K562 (cell line): ENCODE results near the gene SEC14L2. TPM values are rescaled to one million over a fixed set of nuclear protein-coding genes. Genes with fewer than 3 reads are reported as not detected.

Experiments
- ARID3A ChIP-seq: IDR thresholded peaks from 2 replicates; pipeline ENCODE4 v1.6.1; 2012; ENCODE audit warnings: low read depth, low read length, improper control_type of control experiment, borderline replicate concordance
- BDP1 ChIP-seq: IDR thresholded peaks from 3 replicates; pipeline ENCODE4 v1.6.1; 2011; ENCODE audit not compliant: insufficient read length, insufficient read depth
- BMI1 ChIP-seq: fragments of 150-350 bp; IDR thresholded peaks from 2 replicates; pipeline ENCODE4 v1.6.1; 2014; ENCODE audit warnings: low read length
- BRF1 ChIP-seq: IDR thresholded peaks from 3 replicates; pipeline ENCODE4 v1.6.1; 2011; ENCODE audit warnings: borderline replicate concordance, mild to moderate bottlenecking; ENCODE audit not compliant: insufficient read length; ENCODE audit errors: extremely low read depth
- CBX3 ChIP-seq, 2 experiments: IDR thresholded peaks; 1 replicate in 1 of 2; 2 replicates in 1 of 2; pipeline ENCODE4 v1.6.1; 2012; ENCODE audit warnings: inconsistent platforms in 2 of 2, low read length in 2 of 2, borderline replicate concordance in 1 of 2, control low read depth in 1 of 2
- CSDE1 ChIP-seq, 2 experiments: fragments of 450-650 bp; IDR thresholded peaks; 2 replicates each; pipeline ENCODE4 v1.6.1; 2016; ENCODE audit warnings: mild to moderate bottlenecking in 1 of 2
- FOSL1 ChIP-seq: fragments of 200-800 bp; sonication (Bioruptor generic); conservative IDR thresholded peaks from 2 replicates; pipeline ENCODE4 v1.6.1; 2016; ENCODE audit warnings: missing genetic modification characterization, missing compliant biosample characterization
- FOXP1 ChIP-seq: sonication (generic); formaldehyde crosslinking; IDR thresholded peaks from 2 replicates; pipeline ENCODE4 v1.8.0; 2022; ENCODE audit warnings: mild to moderate bottlenecking, missing genetic modification reagents
- HDAC8 ChIP-seq: fragments of 450-650 bp; IDR thresholded peaks from 2 replicates; pipeline ENCODE4 v1.6.1; 2016; ENCODE audit warnings: mild to moderate bottlenecking, missing genetic modification characterization, moderate library complexity, missing compliant biosample characterization
- HNRNPUL1 ChIP-seq: fragments of 200-400 bp; formaldehyde crosslinking; IDR thresholded peaks from 2 replicates; pipeline ENCODE4 v1.6.1; 2017; ENCODE audit warnings: low read length
- KDM2B ChIP-seq: fragments of 250-450 bp; sonication (Bioruptor Pico); IDR thresholded peaks from 2 replicates; pipeline ENCODE4 v1.8.0; 2021; ENCODE audit warnings: mild to moderate bottlenecking, moderate library complexity
- NKRF ChIP-seq: fragments of 450-650 bp; IDR thresholded peaks from 2 replicates; pipeline ENCODE4 v1.6.1; 2016; ENCODE audit warnings: borderline replicate concordance
- POLR2H ChIP-seq: IDR thresholded peaks from 2 replicates; pipeline ENCODE4 v1.6.1; 2016; ENCODE audit warnings: missing genetic modification characterization, low read depth, mild to moderate bottlenecking, control low read depth, missing compliant biosample characterization, moderate library complexity
- RBM39 ChIP-seq: fragments of 200-400 bp; formaldehyde crosslinking; optimal IDR thresholded peaks from 2 replicates; pipeline ENCODE3; 2018; ENCODE audit warnings: low read depth, low read length
- TAL1 ChIP-seq: fragments of 450-650 bp; IDR thresholded peaks from 2 replicates; pipeline ENCODE4 v1.6.1; 2016; ENCODE audit warnings: mild to moderate bottlenecking
- TARDBP ChIP-seq: fragments of 450-650 bp; IDR thresholded peaks from 2 replicates; pipeline ENCODE4 v1.6.1; 2016
- TSHZ1 ChIP-seq: fragments of 250-450 bp; sonication (Bioruptor Pico); IDR thresholded peaks from 2 replicates; pipeline ENCODE4 v1.4.0; 2020; ENCODE audit warnings: mild to moderate bottlenecking, moderate library complexity
- ZBTB7A ChIP-seq: IDR thresholded peaks from 2 replicates; pipeline ENCODE4 v1.6.1; 2011; ENCODE audit warnings: low read depth, mild to moderate bottlenecking, low read length, moderate library complexity, borderline replicate concordance; ENCODE audit not compliant: control insufficient read depth
- ZFP30 ChIP-seq: fragments of 250-450 bp; sonication (Bioruptor Pico); IDR thresholded peaks from 2 replicates; pipeline ENCODE4 v1.8.0; 2022; ENCODE audit warnings: moderate library complexity, mild to moderate bottlenecking, inconsistent platforms, borderline replicate concordance
- ZNF174 ChIP-seq: fragments of 250-450 bp; sonication (Bioruptor Pico); IDR thresholded peaks from 2 replicates; pipeline ENCODE4 v1.4.0; 2020; ENCODE audit warnings: mild to moderate bottlenecking
- ZNF384 ChIP-seq: IDR thresholded peaks from 2 replicates; pipeline ENCODE4 v1.6.1; 2012; ENCODE audit warnings: low read depth, low read length, improper control_type of control experiment
- ZSCAN32 ChIP-seq: fragments of 450-650 bp; formaldehyde crosslinking; IDR thresholded peaks from 2 replicates; pipeline ENCODE4 v1.4.0; 2020; ENCODE audit warnings: mild to moderate bottlenecking, moderate library complexity
- polyA plus RNA-seq, 8 experiments: library from polyadenylated mRNA; depleted of rRNA in 4 of 8; stranded (reverse) in 5 of 8; unstranded in 3 of 8; fragments of >200 nt; fragmentation: Nextera tagmentation in 2 of 8; fragmentation: Illumina TruSeq in 1 of 8; extraction: Ambion mirVana in 2 of 8; extraction: Trizol in 1 of 8; gene quantifications; 2 replicates each; pipeline versions ENCODE4 v1.2.1 to v1.2.3, GENCODE V29; 2011 to 2014; ENCODE audit warnings: inconsistent platforms in 1 of 8, missing spikeins in 1 of 8
- total RNA-seq, 7 experiments: library from RNA; depleted of rRNA in 6 of 7; stranded (reverse); fragments of >200 nt in 6 of 7; fragmentation: Illumina TruSeq in 2 of 7; extraction: Trizol in 2 of 7; gene quantifications; 2 replicates each; pipeline versions ENCODE4 v1.2.1 to v1.2.3, GENCODE V29; 2011 to 2021; ENCODE audit warnings: low replicate concordance in 1 of 7

Gene SEC14L2
- total and polyA plus RNA-seq, 9 of the 15 experiments (the other 6 are each of a cell fraction or from before 2014, with no cell fraction given), result 0.03 to 0.17 (median 0.10) TPM

GRCh38 chr22:30423959-30424533 lies 27.2 kb downstream of the SEC14L2 start (continued):
- TF ChIP-seq BRF1 (no peak), CBX3 (IDR thresholded peaks at IDR 0.05; ENCODE audit: borderline replicate concordance in 1 of 2, low read length in 2 of 2) (no peak), NKRF (no peak), ZNF384 (no peak), POLR2H (tag) (no peak; the same call in 1 of the 2 replicates), BMI1 (no peak), ZFP30 (no peak), HDAC8 (tag) (no peak), TARDBP (no peak), TSHZ1 (CRISPR knock-in tag) (no peak), FOXP1 (CRISPR knock-in tag) (no peak), FOSL1 (tag) (no peak), TAL1 (no peak), ARID3A (no peak), ZBTB7A (peak; percentile 91), CSDE1 (IDR thresholded peaks at IDR 0.05) (no peak), ZSCAN32 (CRISPR knock-in tag) (no peak), RBM39 (no peak), BDP1 (no peak), KDM2B (CRISPR knock-in tag) (no peak), ZNF174 (no peak), HNRNPUL1 (no peak)
